IMR-90 (cell line): Measurements from ENCODE around the gene STAG1. TPM values are rescaled to one million over a fixed set of nuclear protein-coding genes. Genes with fewer than 3 reads are reported as not detected.

ENCODE experiments used
- ATAC-seq: fragments of 200-7000 bp; cut with Tn5 transposase; 2 replicates; pipeline ENCODE4 v1.9.1; 2020; ENCODE audit warnings: low read depth, mild to moderate bottlenecking, moderate library complexity
- BruUV-seq: library from RNA; stranded (reverse); fragments of 400-500 nt; replicated peaks from 2 replicates; lab custom pipeline; 2021; lab: Mats Ljungman, UMichigan
- CTCF ChIA-PET: fragments of 300-600 bp; formaldehyde crosslinking; extraction: SDS; loops from one replicate; lab custom pipeline; 2021; ENCODE audit warnings: antibody characterized with exemption; lab: Yijun Ruan, JAX
- POLR2A ChIA-PET: fragments of 300-600 bp; sonication (Branson Sonifier 250); formaldehyde crosslinking; loops from one replicate; lab custom pipeline; 2022; ENCODE audit warnings: antibody characterized with exemption; ENCODE audit not compliant: unreplicated experiment; lab: Charles Lee
- DNase-seq: peaks from one replicate; pipeline ENCODE4 v3.0.0; 2013
- H2AFZ ChIP-seq: replicated peaks from 2 replicates; pipeline ENCODE3; 2013; ENCODE audit warnings: low read length, mild to moderate bottlenecking; ENCODE audit not compliant: poor library complexity
- H2AK5ac ChIP-seq: 2 replicates; pipeline ENCODE4 v1.6.1; 2013; ENCODE audit warnings: low read depth, low read length, inconsistent platforms
- H2AK9ac ChIP-seq: replicated peaks from 2 replicates; pipeline ENCODE3; 2013; ENCODE audit warnings: mild to moderate bottlenecking, low read depth, low read length, moderate library complexity; ENCODE audit not compliant: poor library complexity
- H2BK120ac ChIP-seq: 2 replicates; pipeline ENCODE4 v1.6.1; 2013; ENCODE audit warnings: low read depth, low read length, inconsistent platforms
- H2BK15ac ChIP-seq: 3 replicates; pipeline ENCODE4 v1.6.1; 2013; ENCODE audit warnings: low read depth, low read length, inconsistent platforms
- H2BK20ac ChIP-seq: 2 replicates; pipeline ENCODE4 v1.6.1; 2013; ENCODE audit warnings: low read depth, mild to moderate bottlenecking, inconsistent platforms, low read length, moderate library complexity
- H2BK5ac ChIP-seq: 2 replicates; pipeline ENCODE4 v1.6.1; 2013; ENCODE audit warnings: mild to moderate bottlenecking, low read depth, low read length, inconsistent platforms; ENCODE audit not compliant: poor library complexity, severe bottlenecking
- H3K14ac ChIP-seq: replicated peaks from 2 replicates; pipeline ENCODE4 v1.6.1; 2013; ENCODE audit warnings: low read depth, low read length, inconsistent platforms
- H3K18ac ChIP-seq: 2 replicates; pipeline ENCODE4 v1.6.1; 2013; ENCODE audit warnings: low read depth, low read length, control low read depth
- H3K23ac ChIP-seq: 2 replicates; pipeline ENCODE4 v1.6.1; 2013; ENCODE audit warnings: low read depth, low read length, inconsistent platforms
- H3K27ac ChIP-seq: 2 replicates; pipeline ENCODE4 v1.5.1; 2013; ENCODE audit warnings: mild to moderate bottlenecking, control low read depth, low read length; ENCODE audit not compliant: insufficient read depth
- H3K27me3 ChIP-seq: 2 replicates; pipeline ENCODE4 v1.6.1; 2013; ENCODE audit warnings: low read length; ENCODE audit not compliant: control insufficient read depth, insufficient read depth
- H3K36me3 ChIP-seq: 2 replicates; pipeline ENCODE4 v1.6.1; 2013; ENCODE audit warnings: low read length, mixed read lengths; ENCODE audit not compliant: control insufficient read depth, insufficient read depth
- H3K4ac ChIP-seq: 2 replicates; pipeline ENCODE4 v1.6.1; 2013; ENCODE audit warnings: low read depth, low read length, inconsistent platforms
- H3K4me1 ChIP-seq: 2 replicates; pipeline ENCODE4 v1.6.1; 2013; ENCODE audit warnings: low read length, mixed read lengths; ENCODE audit not compliant: control insufficient read depth, insufficient read depth
- H3K4me2 ChIP-seq: 2 replicates; pipeline ENCODE4 v1.6.1; 2013; ENCODE audit warnings: low read depth, mild to moderate bottlenecking, control low read depth, low read length, moderate library complexity
- H3K4me3 ChIP-seq: 2 replicates; pipeline ENCODE4 v1.5.1; 2013; ENCODE audit warnings: low read depth, mild to moderate bottlenecking, control low read depth, low read length, moderate library complexity; ENCODE audit not compliant: insufficient read depth
- H3K56ac ChIP-seq: 2 replicates; pipeline ENCODE4 v1.6.1; 2013; ENCODE audit warnings: low read length, inconsistent platforms; ENCODE audit not compliant: insufficient read depth; ENCODE audit errors: extremely low read depth
- H3K79me1 ChIP-seq, 2 experiments: 2 replicates each; pipeline ENCODE4 v1.6.1; 2013; ENCODE audit warnings: low read length in 2 of 2, inconsistent platforms in 1 of 2, low read depth in 1 of 2
- H3K9ac ChIP-seq: 2 replicates; pipeline ENCODE4 v1.6.1; 2013; ENCODE audit warnings: low read depth, low read length, control low read depth
- H3K9me1 ChIP-seq: 2 replicates; pipeline ENCODE4 v1.6.1; 2013; ENCODE audit warnings: low read length, inconsistent platforms; ENCODE audit not compliant: insufficient read depth
- H3K9me3 ChIP-seq: 2 replicates; pipeline ENCODE4 v1.6.1; 2013; ENCODE audit warnings: low read length; ENCODE audit not compliant: control insufficient read depth, insufficient read depth
- H4K20me1 ChIP-seq: 2 replicates; pipeline ENCODE4 v1.6.1; 2013; ENCODE audit warnings: low read length, inconsistent platforms; ENCODE audit not compliant: insufficient read depth
- H4K5ac ChIP-seq: 2 replicates; pipeline ENCODE4 v1.6.1; 2013; ENCODE audit warnings: mild to moderate bottlenecking, low read depth, low read length, control low read depth
- H4K8ac ChIP-seq, 2 experiments: 2 replicates each; pipeline ENCODE4 v1.6.1; 2013; ENCODE audit warnings: low read depth in 2 of 2, low read length in 2 of 2, control low read depth in 1 of 2, inconsistent platforms in 1 of 2
- H4K91ac ChIP-seq: 2 replicates; pipeline ENCODE4 v1.6.1; 2013; ENCODE audit warnings: low read depth, low read length, inconsistent platforms; ENCODE audit not compliant: insufficient read depth
- MXI1 ChIP-seq: IDR thresholded peaks from 2 replicates; pipeline ENCODE4 v1.6.1; 2012; ENCODE audit warnings: low read depth, mild to moderate bottlenecking, low read length, moderate library complexity, borderline replicate concordance
- NFE2L2 ChIP-seq: fragments of 150-350 bp; IDR thresholded peaks from 2 replicates; pipeline ENCODE4 v1.6.1; 2016; ENCODE audit warnings: low read depth, mild to moderate bottlenecking, low read length
- POLR2A ChIP-seq: IDR thresholded peaks from 2 replicates; pipeline ENCODE4 v1.6.1; 2012; ENCODE audit warnings: mild to moderate bottlenecking, low read depth, low read length
- RAD21 ChIP-seq: IDR thresholded peaks from 2 replicates; pipeline ENCODE4 v1.6.1; 2012; ENCODE audit warnings: low read length, improper control_type of control experiment
- WGBS, 2 experiments: methylation state at CpG; one replicate each; pipeline versions ENCODE4 v1.1.5 to v1.1.7; 2013; ENCODE audit warnings: missing lambda C conversion rate in 2 of 2; ENCODE audit not compliant: insufficient read length in 1 of 2; ENCODE audit errors: extremely low coverage in 2 of 2; 5-methylcytosine and 5-hydroxymethylcytosine counted together
- dilution Hi-C: fragments of 300-500 bp; cut with HindIII; formaldehyde crosslinking; loops from one replicate; pipeline ENCODE4 v1.14.3; 2018; ENCODE audit warnings: low sequenced_read_pairs; ENCODE audit not compliant: unreplicated experiment
- in situ Hi-C: fragments of 300-500 bp; cut with MboI; formaldehyde crosslinking; loops from 3 replicates; pipeline ENCODE4 v1.14.3; 2019; ENCODE audit warnings: low sequenced_read_pairs, inconsistent platforms, mixed read lengths
- intact Hi-C: fragments of 100-400 bp; cut with micrococcal nuclease; formaldehyde crosslinking; loops from 2 replicates; pipeline ENCODE4 v1.10.0; 2022
- polyA plus RNA-seq, 3 experiments: library from polyadenylated mRNA; depleted of rRNA; stranded (reverse); fragments of >200 nt; gene quantifications; 2 replicates each; pipeline ENCODE4 v1.2.3, GENCODE V29; 2012; ENCODE audit warnings: low replicate concordance in 1 of 3
- total RNA-seq: library from RNA; depleted of rRNA; stranded (reverse); fragments of >200 nt; gene quantifications from 2 replicates; pipeline ENCODE4 v1.2.3, GENCODE V29; 2012
- TF ChIP-seq, protein P1 (sequence below): fragments of 150-350 bp; IDR thresholded peaks from 2 replicates; pipeline ENCODE4 v1.6.1; 2016; ENCODE audit warnings: low read depth, mild to moderate bottlenecking, low read length, moderate library complexity, borderline replicate concordance

Gene STAG1
- total and polyA plus RNA-seq, 2 of the 4 experiments (the other 2 are of a cell fraction): 9.6 to 32.3 TPM

DNA sequence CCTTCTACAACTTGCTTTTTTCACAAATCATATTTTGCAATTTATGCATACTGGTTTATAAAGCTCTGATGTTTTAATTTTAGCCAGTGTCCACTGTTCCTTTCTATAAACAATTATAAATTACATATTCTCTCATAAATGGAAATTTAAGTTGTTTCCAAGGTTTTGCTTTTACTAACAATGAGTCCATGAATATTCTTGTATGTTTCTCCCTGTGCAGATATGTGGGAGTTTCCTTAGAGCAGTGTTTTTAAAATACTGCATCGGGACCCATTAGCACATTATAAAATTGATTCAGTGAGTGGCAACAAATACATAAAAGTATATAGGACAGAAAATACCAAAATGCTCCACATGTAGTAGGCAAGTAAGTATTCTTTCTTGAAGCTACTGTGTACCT lies 266.4 kb downstream of the STAG1 start:
- ATAC-seq (no peak), DNase-seq (no peak)
- no peak overlapping the region for H3K14ac ChIP-seq
- no peak overlapping the region for H3K27ac ChIP-seq
- H3K4ac ChIP-seq: no peak overlapping the region
- no peaks in the 10 kb centered on the region for H4K20me1 ChIP-seq
- no peak overlapping the region for H4K8ac ChIP-seq
- POLR2A ChIA-PET: no interaction called here
- no peaks in the 10 kb centered on the region for H3K9me3 ChIP-seq
- H4K5ac ChIP-seq: no peak overlapping the region
- no peak overlapping the region for H2BK15ac ChIP-seq
- H4K91ac ChIP-seq: no peak overlapping the region
- H2BK120ac ChIP-seq: no peak overlapping the region
- H2AK9ac ChIP-seq: no peak overlapping the region
- dilution Hi-C loops (no loop called here), intact Hi-C loops (no loop called here), in situ Hi-C loops (no loop called here)
- no peak overlapping the region for H3K56ac ChIP-seq
- no peak overlapping the region for H3K4me2 ChIP-seq
- H3K36me3 ChIP-seq: 0 out of 2 replicates have a peak, but pooled peaks cover 3% of the 10 kb centered on the region
- H2AFZ ChIP-seq: no peak overlapping the region
- 0 out of 4 replicates have a peak, but pooled peaks cover 0 to 4% of the 10 kb centered on the region in 2 experiments for H3K79me1 ChIP-seq
- no peak overlapping the region for H3K4me3 ChIP-seq
- H3K4me1 ChIP-seq: no peaks in the 10 kb centered on the region
- no peak overlapping the region for H2BK5ac ChIP-seq
- CTCF ChIA-PET: no interaction called here
- no peak overlapping the region for H3K18ac ChIP-seq
- no peaks in the 10 kb centered on the region for H3K27me3 ChIP-seq
- H2BK20ac ChIP-seq: no peak overlapping the region
- no peak for TF ChIP-seq MXI1
- TF ChIP-seq NFE2L2: no peak
- no peak for TF ChIP-seq POLR2A
- TF ChIP-seq, protein P1, sequence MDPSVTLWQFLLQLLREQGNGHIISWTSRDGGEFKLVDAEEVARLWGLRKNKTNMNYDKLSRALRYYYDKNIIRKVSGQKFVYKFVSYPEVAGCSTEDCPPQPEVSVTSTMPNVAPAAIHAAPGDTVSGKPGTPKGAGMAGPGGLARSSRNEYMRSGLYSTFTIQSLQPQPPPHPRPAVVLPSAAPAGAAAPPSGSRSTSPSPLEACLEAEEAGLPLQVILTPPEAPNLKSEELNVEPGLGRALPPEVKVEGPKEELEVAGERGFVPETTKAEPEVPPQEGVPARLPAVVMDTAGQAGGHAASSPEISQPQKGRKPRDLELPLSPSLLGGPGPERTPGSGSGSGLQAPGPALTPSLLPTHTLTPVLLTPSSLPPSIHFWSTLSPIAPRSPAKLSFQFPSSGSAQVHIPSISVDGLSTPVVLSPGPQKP: no peak
- TF ChIP-seq RAD21: no peak
- no peak overlapping the region for H2AK5ac ChIP-seq
- H3K9ac ChIP-seq: no peak overlapping the region
- H3K9me1 ChIP-seq: no peaks in the 10 kb centered on the region
- H3K23ac ChIP-seq: no peak overlapping the region
- BruUV-seq: no TSS peak
- WGBS, 2 experiments: no CpG with 5 or more reads among the region's 1 CpG
